ENCODE measurements around the gene IGSF6. TPM values are rescaled to one million over a fixed set of nuclear protein-coding genes. Genes with fewer than 3 reads are reported as not detected.
"Not testable (repeated sequence)": the region's sequence is repeated elsewhere in the genome, so short reads cannot be mapped to it uniquely, and the experiment has no call there.

Gene IGSF6
- total and polyA plus RNA-seq, 2 experiments from 2014 or later, result 0.14 TPM; not detected in 1

DNA sequence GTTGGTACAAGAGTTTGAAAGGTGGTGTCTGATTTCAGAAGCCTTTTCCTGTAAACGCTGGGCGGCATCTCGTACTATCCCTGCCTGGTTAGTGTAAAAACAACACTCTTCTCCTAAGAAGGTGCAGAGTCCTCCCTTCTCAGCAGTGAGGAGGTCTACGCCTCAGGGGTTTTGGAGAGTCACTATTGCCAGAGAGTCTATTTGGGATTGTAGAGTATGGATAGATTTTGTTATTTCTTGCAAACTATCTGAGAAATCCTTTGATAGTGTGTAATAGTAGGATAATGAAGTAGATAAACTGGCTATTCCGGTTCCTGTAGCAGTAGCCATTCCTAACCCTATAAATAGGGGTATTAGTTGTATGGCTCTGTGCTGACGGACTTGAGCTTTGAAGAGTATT is 21.5 kb downstream of the IGSF6 start:
- H3K4me3 ChIP-seq; H4K20me1 ChIP-seq (ENCODE audit: insufficient read depth); H3K9me3 ChIP-seq (ENCODE audit: low read depth); H3K27ac ChIP-seq; H3K27me3 ChIP-seq (replicated peaks; ENCODE audit: insufficient read depth); H2AFZ ChIP-seq; DNase-seq; H3K9me2 ChIP-seq (ENCODE audit: insufficient read depth); H3K9ac ChIP-seq; in situ Hi-C loops (cut with MboI); H3K36me3 ChIP-seq (ENCODE audit: low read depth); H3K4me2 ChIP-seq (ENCODE audit: unreplicated experiment): not testable (repeated sequence)
- H3K79me2 ChIP-seq (ENCODE audit: insufficient read depth), result peaks cover 80% of the 10 kb centered on the region
- 97% methylated on average over 6 of the region's 6 CpGs for WGBS, 2 experiments (ENCODE audit: low coverage in 1 of 2, low lambda C conversion rate in 2 of 2, missing lambda C conversion rate in 2 of 2)
- H3F3A ChIP-seq (ENCODE audit: insufficient read depth), result peaks cover 29% of the 10 kb centered on the region
- peaks cover 45% of the 10 kb centered on the region for H3K4me1 ChIP-seq (ENCODE audit: insufficient read depth)

DNA sequence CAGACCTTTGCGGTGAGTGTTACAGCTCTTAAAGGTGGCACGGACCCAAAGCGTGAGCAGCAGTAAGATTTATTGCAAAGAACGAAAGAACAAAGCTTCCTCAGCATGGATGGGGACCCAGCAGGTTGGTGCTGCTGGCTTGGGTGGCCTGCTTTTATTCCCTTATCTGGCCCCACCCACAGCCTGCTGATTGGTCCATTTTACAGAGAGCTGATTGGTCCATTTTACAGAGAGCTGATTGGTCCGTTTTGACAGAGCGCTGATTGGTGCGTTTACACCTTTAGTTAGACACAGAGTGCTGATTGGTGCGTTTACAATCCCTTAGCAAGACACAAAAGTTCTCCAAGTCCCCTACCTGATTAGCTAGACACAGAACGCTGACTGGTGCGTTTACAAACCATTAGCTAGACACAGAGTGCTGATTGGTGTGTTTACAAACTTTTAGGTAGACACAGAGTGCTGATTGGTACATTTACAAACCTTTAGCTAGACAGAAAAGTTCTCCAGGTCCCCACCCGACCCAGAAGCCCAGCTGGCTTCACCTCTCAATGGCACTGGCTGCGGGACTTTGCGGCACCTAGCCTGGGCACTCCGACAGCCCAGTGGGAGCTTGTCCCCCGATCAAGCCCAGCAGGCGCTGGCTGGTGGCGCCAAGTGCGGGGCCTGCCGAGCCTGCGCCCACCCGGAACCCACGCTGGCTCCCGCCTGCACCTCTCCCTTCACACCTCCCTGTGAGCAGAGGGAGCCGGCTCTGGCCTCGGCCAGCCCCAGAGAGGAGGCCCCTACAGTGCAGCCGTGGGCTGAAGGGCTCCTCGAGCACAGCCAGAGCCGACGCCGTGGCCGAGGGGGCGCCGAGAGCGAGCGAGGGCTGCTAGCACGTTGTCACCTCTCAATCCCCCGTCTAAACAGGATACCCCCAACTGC is 22.5 kb downstream of the IGSF6 start:
- H3K79me2 ChIP-seq (ENCODE audit: insufficient read depth), result peaks cover 77% of the 10 kb centered on the region
- in situ Hi-C loops (cut with MboI); H3K9me2 ChIP-seq (ENCODE audit: insufficient read depth); H3K4me3 ChIP-seq; H3K27me3 ChIP-seq (replicated peaks; ENCODE audit: insufficient read depth); DNase-seq; H4K20me1 ChIP-seq (ENCODE audit: insufficient read depth); H2AFZ ChIP-seq; H3K9me3 ChIP-seq (ENCODE audit: low read depth); H3K4me2 ChIP-seq (ENCODE audit: unreplicated experiment): not testable (repeated sequence)
- H3K9ac ChIP-seq, result peak overlapping the region; percentile 71
- peaks cover 12% of the 10 kb centered on the region for H3K36me3 ChIP-seq (ENCODE audit: low read depth)
- 95 to 97% methylated on average over 32 to 34 of the region's 37 CpGs for WGBS, 2 experiments (ENCODE audit: low coverage in 1 of 2, low lambda C conversion rate in 2 of 2, missing lambda C conversion rate in 2 of 2)
- peaks cover 53% of the 10 kb centered on the region for H3K4me1 ChIP-seq (ENCODE audit: insufficient read depth)
- H3F3A ChIP-seq (ENCODE audit: insufficient read depth), result peaks cover 38% of the 10 kb centered on the region
- H3K27ac ChIP-seq, result peak overlapping the region; percentile 98

DNA sequence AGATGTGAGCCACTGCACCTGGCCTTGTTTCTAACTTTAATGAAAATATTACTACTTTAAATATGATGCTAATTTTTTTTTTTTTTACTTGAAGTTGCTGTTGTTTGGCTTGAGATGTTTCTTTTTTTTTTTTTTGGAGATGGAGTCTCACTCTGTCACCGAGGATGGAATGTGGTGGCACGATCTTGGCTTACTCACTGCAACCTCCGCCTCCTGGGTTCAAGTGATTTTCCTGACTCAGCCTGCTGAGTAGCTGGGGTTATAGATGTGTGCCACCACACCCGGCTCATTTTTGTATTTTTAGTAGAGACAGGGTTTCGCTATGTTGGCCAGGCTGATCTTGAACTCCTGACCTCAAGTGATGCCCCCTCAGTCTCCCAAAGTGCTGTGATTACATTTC is 23.6 kb downstream of the IGSF6 start:
- Histone ChIP-seq H3K4me2 (ENCODE audit: unreplicated experiment) (peak overlapping the region; percentile 95), H3K9me3 (ENCODE audit: low read depth) (no peaks in the 10 kb centered on the region), H3K4me3 (peak overlapping the region; percentile 47), H3F3A (ENCODE audit: insufficient read depth) (peaks cover 49% of the 10 kb centered on the region), H3K9ac (peak overlapping the region; percentile 87), H3K79me2 (ENCODE audit: insufficient read depth) (peaks cover 77% of the 10 kb centered on the region), H3K9me2 (ENCODE audit: insufficient read depth) (no peaks in the 10 kb centered on the region), H3K27ac (peak overlapping the region; percentile 98), H4K20me1 (ENCODE audit: insufficient read depth) (no peaks in the 10 kb centered on the region), H3K27me3 (replicated peaks; ENCODE audit: insufficient read depth) (no peaks in the 10 kb centered on the region), H3K36me3 (ENCODE audit: low read depth) (peaks cover 20% of the 10 kb centered on the region), H3K4me1 (ENCODE audit: insufficient read depth) (peaks cover 44% of the 10 kb centered on the region), H2AFZ (no peak overlapping the region)
- peak; percentile 91 for DNase-seq
- in situ Hi-C loops (cut with MboI), result no loop called here
- no peak for TF ChIP-seq EZH2phosphoT487 (IDR thresholded peaks at IDR 0.05; ENCODE audit: insufficient read depth, low read depth)
- 4% methylated on average over 5 of the region's 5 CpGs for WGBS, 2 experiments (ENCODE audit: low coverage in 1 of 2, low lambda C conversion rate in 2 of 2, missing lambda C conversion rate in 2 of 2)

DNA sequence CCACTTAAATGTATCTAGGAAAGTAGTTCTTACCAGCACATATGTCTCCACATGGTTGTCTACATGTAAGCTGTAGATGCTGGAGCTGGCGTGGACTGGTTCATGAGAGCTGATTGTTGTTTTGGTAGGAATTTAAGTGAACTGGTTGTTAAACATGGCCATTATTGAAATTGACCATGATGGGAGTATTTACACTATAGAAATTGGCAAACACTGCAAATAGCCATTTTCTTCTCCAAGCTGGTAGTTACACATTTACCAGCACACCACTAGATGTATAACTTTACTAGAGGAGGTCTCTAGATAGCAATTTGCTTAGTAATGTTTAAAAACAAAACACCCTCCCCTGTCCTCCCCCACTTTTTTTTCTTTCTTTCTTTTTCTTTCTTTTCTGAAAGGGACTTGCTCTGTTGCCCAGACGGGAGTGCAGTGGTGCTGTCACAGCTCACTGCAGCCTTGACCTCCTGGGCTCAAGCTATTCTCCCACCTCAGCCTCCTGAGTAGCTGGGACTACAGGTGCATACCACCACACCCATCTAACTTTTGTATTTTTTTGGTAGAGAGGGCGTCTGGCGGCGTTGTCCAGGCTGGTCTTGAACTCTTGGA is 24.2 kb downstream of the IGSF6 start:
- Histone ChIP-seq H3K9me2 (ENCODE audit: insufficient read depth) (no peaks in the 10 kb centered on the region), H3K4me2 (ENCODE audit: unreplicated experiment) (peak overlapping the region; percentile 95), H3K9me3 (ENCODE audit: low read depth) (no peaks in the 10 kb centered on the region), H3K36me3 (ENCODE audit: low read depth) (peaks cover 21% of the 10 kb centered on the region), H3K27ac (peak overlapping the region; percentile 98), H3K9ac (peak overlapping the region; percentile 87), H2AFZ (no peak overlapping the region), H4K20me1 (ENCODE audit: insufficient read depth) (no peaks in the 10 kb centered on the region), H3F3A (ENCODE audit: insufficient read depth) (peaks cover 54% of the 10 kb centered on the region), H3K4me3 (peak overlapping the region; percentile 28; the same call in 1 of the 2 replicates), H3K27me3 (replicated peaks; ENCODE audit: insufficient read depth) (no peaks in the 10 kb centered on the region), H3K79me2 (ENCODE audit: insufficient read depth) (peaks cover 77% of the 10 kb centered on the region), H3K4me1 (ENCODE audit: insufficient read depth) (peaks cover 44% of the 10 kb centered on the region)
- 83 to 90% methylated on average over 5 of the region's 5 CpGs for WGBS, 2 experiments (ENCODE audit: low coverage in 1 of 2, low lambda C conversion rate in 2 of 2, missing lambda C conversion rate in 2 of 2)
- in situ Hi-C loops (cut with MboI), result no loop called here
- TF ChIP-seq EZH2phosphoT487 (IDR thresholded peaks at IDR 0.05; ENCODE audit: insufficient read depth, low read depth), result no peak
- no peak for TF ChIP-seq EZH2 (IDR thresholded peaks at IDR 0.05; ENCODE audit: insufficient read depth, poor library complexity, severe bottlenecking)
- DNase-seq, result no peak
